NB4 (cell line): ENCODE measurements around the gene BCAS3.

Source experiments
- MAX ChIP-seq: IDR thresholded peaks from 2 replicates; pipeline ENCODE4 v1.6.1; 2011; ENCODE audit warnings: low read depth, low read length
- POLR2A ChIP-seq: IDR thresholded peaks from 2 replicates; pipeline ENCODE4 v1.6.1; 2011; ENCODE audit warnings: mild to moderate bottlenecking; ENCODE audit not compliant: insufficient read length; ENCODE audit errors: extremely low read depth
- TF ChIP-seq, protein P1 (sequence below): IDR thresholded peaks from one replicate; pipeline ENCODE4 v1.5.1; 2012; ENCODE audit warnings: low read depth, low read length

GRCh38 chr17:61209106-61209439, 531.4 kb downstream of the BCAS3 start:
- TF ChIP-seq, protein P1, sequence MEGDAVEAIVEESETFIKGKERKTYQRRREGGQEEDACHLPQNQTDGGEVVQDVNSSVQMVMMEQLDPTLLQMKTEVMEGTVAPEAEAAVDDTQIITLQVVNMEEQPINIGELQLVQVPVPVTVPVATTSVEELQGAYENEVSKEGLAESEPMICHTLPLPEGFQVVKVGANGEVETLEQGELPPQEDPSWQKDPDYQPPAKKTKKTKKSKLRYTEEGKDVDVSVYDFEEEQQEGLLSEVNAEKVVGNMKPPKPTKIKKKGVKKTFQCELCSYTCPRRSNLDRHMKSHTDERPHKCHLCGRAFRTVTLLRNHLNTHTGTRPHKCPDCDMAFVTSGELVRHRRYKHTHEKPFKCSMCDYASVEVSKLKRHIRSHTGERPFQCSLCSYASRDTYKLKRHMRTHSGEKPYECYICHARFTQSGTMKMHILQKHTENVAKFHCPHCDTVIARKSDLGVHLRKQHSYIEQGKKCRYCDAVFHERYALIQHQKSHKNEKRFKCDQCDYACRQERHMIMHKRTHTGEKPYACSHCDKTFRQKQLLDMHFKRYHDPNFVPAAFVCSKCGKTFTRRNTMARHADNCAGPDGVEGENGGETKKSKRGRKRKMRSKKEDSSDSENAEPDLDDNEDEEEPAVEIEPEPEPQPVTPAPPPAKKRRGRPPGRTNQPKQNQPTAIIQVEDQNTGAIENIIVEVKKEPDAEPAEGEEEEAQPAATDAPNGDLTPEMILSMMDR, result no peak
- no peak for TF ChIP-seq MAX
- TF ChIP-seq POLR2A, result no peak
